HepG2 (cell line): ENCODE results near the gene SRPRA.

Experiments
- CEBPB ChIP-seq: IDR thresholded peaks from 2 replicates; pipeline ENCODE4 v1.6.1; 2011; ENCODE audit warnings: low read depth, low read length, improper control_type of control experiment, borderline replicate concordance
- CEBPZ ChIP-seq: IDR thresholded peaks from 2 replicates; pipeline ENCODE4 v1.6.1; 2012; ENCODE audit warnings: low read length, improper control_type of control experiment
- CTCF ChIP-seq: sonication (generic); formaldehyde crosslinking; IDR thresholded peaks from 2 replicates; pipeline ENCODE4 v1.5.0; 2020; ENCODE audit warnings: mild to moderate bottlenecking, missing genetic modification reagents, moderate library complexity
- ELF1 ChIP-seq: sonication (generic); formaldehyde crosslinking; IDR thresholded peaks from 2 replicates; pipeline ENCODE4 v1.4.0; 2020; ENCODE audit warnings: missing genetic modification reagents
- ELF4 ChIP-seq: sonication (generic); formaldehyde crosslinking; IDR thresholded peaks from 2 replicates; pipeline ENCODE4 v1.5.0; 2020; ENCODE audit warnings: missing genetic modification reagents, mild to moderate bottlenecking, moderate library complexity, borderline replicate concordance
- IRF2 ChIP-seq: IDR thresholded peaks from 2 replicates; pipeline ENCODE4 v1.6.1; 2018; ENCODE audit warnings: missing genetic modification reagents, missing compliant biosample characterization
- MAFK ChIP-seq, 2 experiments: IDR thresholded peaks in 1 of 2; conservative IDR thresholded peaks in 1 of 2; 2 replicates each; pipeline ENCODE4 v1.6.1; 2011; ENCODE audit warnings: improper control_type of control experiment in 2 of 2, low read length in 2 of 2
- POLR2A ChIP-seq, 2 experiments: IDR thresholded peaks; 2 replicates each; pipeline ENCODE4 v1.6.1; 2011; ENCODE audit warnings: low read depth in 2 of 2, low read length in 2 of 2, mild to moderate bottlenecking in 1 of 2, moderate library complexity in 1 of 2; ENCODE audit not compliant: insufficient read depth in 1 of 2
- REST ChIP-seq, 2 experiments: IDR thresholded peaks; 2 replicates each; pipeline ENCODE4 v1.6.1; 2011 to 2012; ENCODE audit warnings: low read length in 2 of 2, borderline replicate concordance in 1 of 2, low read depth in 1 of 2, mild to moderate bottlenecking in 1 of 2, moderate library complexity in 1 of 2
- ZBTB33 ChIP-seq: sonication (generic); formaldehyde crosslinking; IDR thresholded peaks from 2 replicates; pipeline ENCODE4 v1.4.0; 2020; ENCODE audit warnings: missing genetic modification reagents

GRCh38 chr11:126317432-126317755 lies 48.7 kb upstream of the SRPRA start:
- TF ChIP-seq REST (IDR thresholded peaks at IDR 0.05; ENCODE audit: borderline replicate concordance in 1 of 2, low read depth in 1 of 2, low read length in 2 of 2) (no peak), CEBPB (no peak), IRF2 (CRISPR knock-in tag) (no peak), CEBPZ (no peak), ELF1 (no peak), ELF4 (no peak), CTCF (CRISPR knock-in tag) (no peak), MAFK (conservative IDR thresholded peaks at IDR 0.05 in 1 of 2, IDR thresholded peaks at IDR 0.05 in 1 of 2; ENCODE audit: low read length in 2 of 2) (no peak), ZBTB33 (CRISPR knock-in tag) (no peak), POLR2A (IDR thresholded peaks at IDR 0.05; ENCODE audit: insufficient read depth in 1 of 2, low read depth in 2 of 2, low read length in 2 of 2) (no peak)
